K562 treated with DMSO at 1 percent for 24 hours (cell line): ENCODE data around the gene ADAM22. TPM values are rescaled to one million over a fixed set of nuclear protein-coding genes. Genes with fewer than 3 reads are reported as not detected.

ENCODE experiments used
- total RNA-seq: library from RNA; unstranded; fragments of 300-600 nt; gene quantifications from 2 replicates; pipeline ENCODE4 v1.2.3, GENCODE V29; 2022; ENCODE audit warnings: low read depth; ENCODE audit not compliant: insufficient read depth

Gene ADAM22, protein sequence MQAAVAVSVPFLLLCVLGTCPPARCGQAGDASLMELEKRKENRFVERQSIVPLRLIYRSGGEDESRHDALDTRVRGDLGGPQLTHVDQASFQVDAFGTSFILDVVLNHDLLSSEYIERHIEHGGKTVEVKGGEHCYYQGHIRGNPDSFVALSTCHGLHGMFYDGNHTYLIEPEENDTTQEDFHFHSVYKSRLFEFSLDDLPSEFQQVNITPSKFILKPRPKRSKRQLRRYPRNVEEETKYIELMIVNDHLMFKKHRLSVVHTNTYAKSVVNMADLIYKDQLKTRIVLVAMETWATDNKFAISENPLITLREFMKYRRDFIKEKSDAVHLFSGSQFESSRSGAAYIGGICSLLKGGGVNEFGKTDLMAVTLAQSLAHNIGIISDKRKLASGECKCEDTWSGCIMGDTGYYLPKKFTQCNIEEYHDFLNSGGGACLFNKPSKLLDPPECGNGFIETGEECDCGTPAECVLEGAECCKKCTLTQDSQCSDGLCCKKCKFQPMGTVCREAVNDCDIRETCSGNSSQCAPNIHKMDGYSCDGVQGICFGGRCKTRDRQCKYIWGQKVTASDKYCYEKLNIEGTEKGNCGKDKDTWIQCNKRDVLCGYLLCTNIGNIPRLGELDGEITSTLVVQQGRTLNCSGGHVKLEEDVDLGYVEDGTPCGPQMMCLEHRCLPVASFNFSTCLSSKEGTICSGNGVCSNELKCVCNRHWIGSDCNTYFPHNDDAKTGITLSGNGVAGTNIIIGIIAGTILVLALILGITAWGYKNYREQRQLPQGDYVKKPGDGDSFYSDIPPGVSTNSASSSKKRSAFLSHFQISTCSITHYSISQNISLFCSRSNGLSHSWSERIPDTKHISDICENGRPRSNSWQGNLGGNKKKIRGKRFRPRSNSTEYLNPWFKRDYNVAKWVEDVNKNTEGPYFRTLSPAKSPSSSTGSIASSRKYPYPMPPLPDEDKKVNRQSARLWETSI
- total RNA-seq, result 0.51 TPM in 1 of 2 replicates, not detected in the other

GRCh38 chr7:87933953-87934698 lies at the start of gene ADAM22:
Gene ADAM22, plus strand, starts transcription at chr7:87934251. Its CDS starts 215 bp downstream, at chr7:87934466.

DNA sequence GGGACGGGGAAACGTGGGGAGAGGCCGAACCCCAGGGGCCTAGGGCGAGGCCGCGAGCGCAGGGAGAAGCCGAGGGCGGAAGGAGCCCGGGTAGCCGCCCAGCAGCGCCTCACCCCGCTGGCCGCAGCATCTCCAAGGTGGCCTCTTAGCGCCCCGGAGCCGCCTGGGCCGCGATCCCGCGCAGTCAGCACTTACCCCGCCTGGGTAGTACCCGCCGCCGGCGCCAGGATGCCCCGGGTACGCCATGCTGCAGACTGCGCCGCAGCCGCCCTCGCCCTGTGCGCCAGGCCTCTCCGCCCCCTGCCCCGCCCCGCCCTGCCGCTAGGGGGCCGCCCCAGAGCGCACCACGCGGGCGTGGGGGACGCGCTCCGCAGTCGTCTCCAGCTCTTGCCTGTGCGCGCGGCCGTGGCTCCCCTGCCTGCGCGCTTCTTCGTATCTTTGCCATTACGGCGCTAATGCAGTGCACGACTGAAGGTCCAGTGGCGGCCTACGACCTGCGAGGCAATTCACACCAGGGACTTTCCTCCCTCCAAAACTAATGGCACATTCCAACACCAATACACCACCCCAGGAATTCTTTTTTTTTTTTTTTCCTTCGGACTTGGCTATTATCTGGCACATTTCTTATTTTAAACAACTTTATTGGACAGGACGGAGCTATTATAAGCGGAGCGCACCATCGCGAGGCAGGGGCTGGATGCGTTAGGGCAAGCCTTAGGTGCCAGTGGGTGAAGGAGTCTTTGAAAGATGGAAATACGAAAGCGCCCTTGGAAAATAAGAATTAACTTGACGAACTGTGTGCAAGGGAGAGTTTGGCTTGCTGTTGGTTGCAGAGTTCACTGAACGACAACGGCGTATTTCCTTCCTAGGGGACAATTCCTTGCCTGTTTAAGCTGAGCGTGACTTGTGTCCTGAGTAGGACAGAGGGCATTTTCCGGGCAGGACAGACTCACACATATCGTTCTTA lies 286.0 kb downstream of the ADAM22 start, which contains the start of gene SRI:
SRI (minus strand) TSS at position 258 of the 967 bp plus-strand sequence; CDS start at position 246, 12 bp downstream.

Other genes with a start within 250 kb of the ADAM22 start
- 8.1 and 9.5 TPM in 2 replicates for gene SLC25A40, start 57.9 kb upstream of the ADAM22 start, total RNA-seq
- 27.8 and 36.5 TPM in 2 replicates for gene DBF4, start 57.8 kb upstream of the ADAM22 start, total RNA-seq